HL-60/S4 treated with retinoic acid at 250 ng/mL for 4 days and 3 days (cell line): ENCODE measurements around the gene NFIA.

Experiments
- in situ Hi-C: fragments of 300-500 bp; cut with MboI; formaldehyde crosslinking; loops from 2 replicates; pipeline ENCODE4 v1.7.0; 2022; ENCODE audit warnings: low sequenced_read_pairs

NFIA gene

DNA sequence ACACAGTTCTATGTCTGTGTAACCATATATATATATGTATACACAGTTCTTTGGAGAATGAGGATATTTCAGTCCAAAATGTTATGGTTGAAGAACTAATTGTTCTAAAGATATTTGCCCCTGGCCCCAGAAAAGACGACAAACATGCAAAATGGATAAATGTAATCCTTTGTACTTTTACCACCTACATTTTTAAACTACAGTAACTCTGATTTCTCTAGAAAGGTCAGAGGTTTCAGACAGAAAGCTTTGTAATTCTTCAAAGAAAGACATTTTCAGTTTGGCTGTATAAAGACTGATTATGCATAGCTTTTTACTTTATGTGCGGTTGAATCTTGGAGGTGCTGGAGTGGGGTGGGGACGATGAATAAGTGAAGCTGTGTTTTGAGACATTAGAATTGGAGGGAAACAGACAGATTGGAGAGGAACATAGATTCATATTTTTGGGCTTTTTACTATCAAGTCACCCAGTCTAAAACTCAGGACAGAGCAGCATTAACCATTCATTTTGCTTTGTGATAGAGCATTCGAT, 16.6 kb downstream of the NFIA start:
- in situ Hi-C loops: no loop called here

DNA sequence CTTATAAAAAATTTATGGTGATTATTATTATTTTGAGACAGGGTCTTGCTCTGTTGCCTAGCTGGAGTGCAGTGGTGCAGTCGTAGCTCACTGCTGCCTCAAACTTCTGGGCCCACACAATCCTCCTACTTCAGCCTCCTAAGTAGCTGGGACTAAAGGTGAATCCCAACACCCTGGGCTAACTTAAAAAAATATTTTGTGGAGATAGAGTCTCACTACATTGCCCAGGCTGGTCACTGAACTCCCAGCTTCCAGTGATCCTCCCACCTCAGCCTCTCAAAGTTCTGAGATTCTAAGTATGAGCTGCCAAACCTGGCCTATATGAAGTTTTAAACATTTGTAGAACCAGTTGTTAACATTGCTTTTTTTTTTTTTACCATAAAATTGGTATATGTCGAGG, 18.2 kb downstream of the NFIA start:
- in situ Hi-C loops: no loop called here

DNA sequence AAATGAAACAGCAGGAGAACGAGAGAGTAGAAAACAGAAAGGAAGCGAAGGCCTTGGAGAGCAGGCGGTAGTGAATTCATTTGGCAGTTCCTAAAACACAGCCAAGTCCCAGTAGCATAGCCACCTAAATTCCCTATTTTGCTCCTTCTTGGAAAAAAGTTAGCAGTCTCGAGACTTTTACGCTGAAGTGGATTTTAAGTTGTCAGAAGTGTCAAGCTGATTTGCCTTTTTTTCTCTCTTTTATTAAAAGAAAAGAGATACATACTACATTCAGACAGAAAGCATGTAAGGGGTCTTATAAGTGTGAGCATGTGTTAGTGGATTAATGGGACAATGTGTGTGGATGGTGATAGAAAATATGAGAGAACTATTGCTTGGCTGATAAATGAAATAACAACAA, 19.2 kb downstream of the NFIA start:
- in situ Hi-C loops: no loop called here

GRCh38 chr1:61102041-61102440, 19.7 kb downstream of the NFIA start:
- in situ Hi-C loops: no loop called here

- in situ Hi-C loops: no loop called here
Observed at GRCh38 chr1:61102621-61103020, 20.3 kb downstream of the NFIA start.

GRCh38 chr1:61104220-61104671, 21.9 kb downstream of the NFIA start:
- in situ Hi-C loops: no loop called here

DNA sequence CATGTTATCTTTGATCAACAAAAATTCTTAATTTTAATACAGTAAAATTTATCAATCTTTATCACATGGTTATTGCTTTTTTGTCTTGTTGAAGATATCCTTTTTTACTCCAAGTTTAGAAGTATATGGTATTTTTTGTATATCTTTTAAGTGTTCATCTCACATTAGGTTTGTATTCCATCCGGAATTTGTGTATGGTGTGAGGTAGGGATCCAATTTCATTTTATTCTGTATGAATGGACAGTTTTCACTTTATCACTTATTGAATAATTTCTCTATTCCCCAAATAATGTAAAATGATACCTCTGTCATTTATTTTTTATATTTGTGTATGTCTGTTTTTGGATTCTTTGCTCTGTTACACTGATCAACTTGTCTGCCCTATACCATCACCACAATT, 25.3 kb downstream of the NFIA start:
- in situ Hi-C loops: no loop called here

GRCh38 chr1:61109158-61109557, 26.8 kb downstream of the NFIA start:
- in situ Hi-C loops: no loop called here

DNA sequence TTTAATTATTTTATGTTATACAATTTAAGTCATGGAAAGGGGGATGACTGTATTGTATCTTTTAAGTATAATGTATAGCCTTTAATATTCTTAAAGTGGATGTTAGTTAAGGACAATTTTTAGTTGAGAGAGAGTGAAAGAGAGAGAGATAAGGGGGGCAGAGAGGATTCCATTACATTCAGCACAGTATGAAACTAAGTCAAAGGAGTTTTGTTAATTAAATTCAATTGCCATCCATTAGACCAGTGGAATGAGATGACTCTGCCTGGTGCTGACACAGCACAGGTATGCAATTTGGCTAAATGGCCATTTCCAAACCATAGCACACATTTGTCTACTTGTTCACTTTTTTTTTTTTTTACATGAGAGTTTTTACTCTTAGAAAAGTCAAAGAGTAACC, 27.5 kb downstream of the NFIA start:
- in situ Hi-C loops: no loop called here

DNA sequence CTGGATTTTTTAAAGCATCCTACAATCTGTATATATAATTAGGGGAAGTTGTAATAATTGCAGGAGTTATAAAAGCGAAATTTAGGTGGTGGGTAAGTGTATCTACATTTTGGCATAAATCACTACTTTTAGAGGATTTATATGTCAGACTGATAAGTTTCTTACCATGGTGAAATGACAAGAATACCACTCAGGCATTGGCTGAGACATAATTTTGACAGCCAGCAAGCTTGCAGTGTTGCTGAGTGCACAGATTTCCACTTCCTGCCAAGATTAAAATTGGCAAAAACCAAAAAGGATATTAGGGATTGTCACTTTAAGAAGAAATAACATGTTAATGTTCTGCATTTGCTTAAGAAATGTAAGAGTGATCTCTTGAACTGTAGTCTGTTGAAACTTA, 28.2 kb downstream of the NFIA start:
- in situ Hi-C loops: no loop called here

GRCh38 chr1:61111084-61112004, 29.0 kb downstream of the NFIA start:
- in situ Hi-C loops: no loop called here

GRCh38 chr1:61114178-61114870, 32.0 kb downstream of the NFIA start:
- in situ Hi-C loops: no loop called here

GRCh38 chr1:61115436-61115835, 33.1 kb downstream of the NFIA start:
- in situ Hi-C loops: no loop called here

DNA sequence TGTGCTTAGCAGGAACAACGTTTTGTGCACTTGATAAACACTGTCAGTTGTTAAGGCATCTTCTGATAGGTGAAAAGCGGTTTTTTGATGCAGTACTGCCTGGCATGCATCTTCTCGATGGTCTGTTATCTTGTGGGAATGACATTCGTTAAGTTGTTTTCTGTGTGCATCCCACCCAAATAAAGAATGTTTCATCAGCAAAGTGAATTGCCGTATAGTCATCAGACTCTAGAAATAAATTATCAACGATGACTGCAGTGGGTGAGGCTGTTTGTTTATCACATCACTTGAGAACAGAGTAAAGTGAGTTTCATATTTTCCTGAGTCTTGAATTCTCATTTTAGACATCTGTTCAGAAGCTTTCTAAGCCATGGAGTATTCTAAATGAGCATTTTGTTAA, 34.1 kb downstream of the NFIA start:
- in situ Hi-C loops: no loop called here

GRCh38 chr1:61117283-61117682, 34.9 kb downstream of the NFIA start:
- in situ Hi-C loops: no loop called here

- in situ Hi-C loops: no loop called here
Observed at GRCh38 chr1:61119085-61119484, 36.7 kb downstream of the NFIA start.

- in situ Hi-C loops: no loop called here
Observed at GRCh38 chr1:61120246-61120840, 38.0 kb downstream of the NFIA start.

GRCh38 chr1:61120998-61121397, 38.6 kb downstream of the NFIA start:
- in situ Hi-C loops: no loop called here

GRCh38 chr1:61121631-61122030, 39.3 kb downstream of the NFIA start:
- in situ Hi-C loops: no loop called here

GRCh38 chr1:61122389-61122788, 40.0 kb downstream of the NFIA start:
- in situ Hi-C loops: no loop called here

DNA sequence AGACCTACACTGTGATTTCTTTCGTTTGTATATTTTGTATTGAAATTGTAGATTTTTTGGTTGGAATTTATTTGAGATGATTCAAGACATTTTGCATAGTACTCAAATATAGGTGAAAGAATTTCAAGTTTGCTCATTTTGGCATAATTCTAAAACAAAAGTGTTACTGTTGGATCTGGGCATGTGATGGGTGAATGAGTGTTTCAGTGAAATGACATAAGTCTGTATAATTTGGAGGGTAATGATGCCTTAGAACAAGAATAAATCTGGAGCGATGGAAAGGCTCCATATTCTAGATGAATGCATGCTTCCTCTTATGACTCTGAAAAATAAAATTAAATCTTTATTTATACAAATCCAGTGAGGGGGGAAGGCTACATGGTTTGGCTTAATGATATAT, 41.0 kb downstream of the NFIA start:
- in situ Hi-C loops: no loop called here

DNA sequence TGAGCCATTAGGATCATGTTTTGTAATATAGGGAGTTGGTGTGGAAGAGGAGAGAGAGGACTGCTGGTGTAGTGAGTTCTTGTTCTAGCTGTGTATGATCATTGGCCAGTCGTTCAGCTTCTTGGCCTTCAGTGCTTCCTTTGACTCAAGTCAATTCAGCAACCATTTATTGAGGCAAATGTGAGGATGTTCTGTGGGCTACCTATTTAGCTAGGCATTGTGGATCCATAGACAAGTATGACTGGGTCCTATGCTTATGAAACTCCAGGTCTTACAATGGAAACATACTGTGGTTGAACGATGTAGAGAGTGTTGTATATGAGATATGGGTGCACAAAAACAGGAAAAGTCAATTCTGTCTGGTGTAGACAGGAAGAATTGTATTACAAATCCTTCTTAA, 41.7 kb downstream of the NFIA start:
- in situ Hi-C loops: no loop called here
